B cell (primary cell): ENCODE data around the gene PHOSPHO1. TPM values are rescaled to one million over a fixed set of nuclear protein-coding genes. Genes with fewer than 3 reads are reported as not detected.

Source experiments
- ATAC-seq: fragments of 200-7000 bp; cut with Tn5 transposase; one replicate; pipeline ENCODE4 v1.10.0; 2021; ENCODE audit warnings: low read depth, mild to moderate bottlenecking, moderate number of reproducible peaks, moderate library complexity
- CTCF ChIA-PET: fragments of 350-600 bp; sonication (Branson Sonifier 250); formaldehyde crosslinking; loops from one replicate; lab custom pipeline; 2021; ENCODE audit warnings: antibody characterized with exemption, inconsistent platforms; lab: Charles Lee
- POLR2A ChIA-PET: fragments of 350-600 bp; sonication (Branson Sonifier 250); formaldehyde crosslinking; loops from one replicate; lab custom pipeline; 2021; ENCODE audit warnings: antibody characterized with exemption; lab: Charles Lee
- DNase-seq: peaks from one replicate; pipeline ENCODE4 v3.0.0; 2013
- H2AFZ ChIP-seq: 2 replicates; pipeline ENCODE4 v1.6.1; 2012; ENCODE audit warnings: mild to moderate bottlenecking, low read depth, low read length; ENCODE audit not compliant: insufficient read depth, poor library complexity, severe bottlenecking
- H3K27ac ChIP-seq, 2 donors: 1 replicate in 1 of 2; 2 replicates in 1 of 2; pipeline ENCODE4 v1.5.1; 2012 to 2013; ENCODE audit warnings: low read length in 2 of 2, mild to moderate bottlenecking in 2 of 2, moderate library complexity in 1 of 2
- H3K27me3 ChIP-seq, 4 experiments: fragments of 200-600 bp in 1 of 4; sonication (generic) in 1 of 4; replicated peaks in 1 of 4; 1 replicate in 2 of 4; 2 replicates in 2 of 4; pipeline versions ENCODE4 v1.6.1 to v1.7.0; 2013 to 2016; ENCODE audit warnings: low read length in 3 of 4, mild to moderate bottlenecking in 2 of 4, mixed read lengths in 1 of 4, moderate library complexity in 1 of 4; ENCODE audit not compliant: insufficient read depth in 4 of 4, control insufficient read depth in 3 of 4; ENCODE audit errors: control extremely low read depth in 1 of 4
- H3K36me3 ChIP-seq, 2 experiments: replicated peaks in 1 of 2; 1 replicate in 1 of 2; 2 replicates in 1 of 2; pipeline versions ENCODE4 v1.6.1 to v1.7.1; 2013; ENCODE audit warnings: low read length in 1 of 2; ENCODE audit not compliant: insufficient read depth in 2 of 2, control insufficient read depth in 1 of 2; ENCODE audit errors: control extremely low read depth in 1 of 2, extremely low read depth in 1 of 2
- H3K4me1 ChIP-seq, 2 donors: fragments of 200-600 bp in 1 of 2; sonication (generic) in 1 of 2; 1 replicate in 1 of 2; 2 replicates in 1 of 2; pipeline versions ENCODE4 v1.5.1 to v1.6.1; 2013 to 2017; ENCODE audit warnings: low read length in 2 of 2; ENCODE audit not compliant: control insufficient read depth in 2 of 2, insufficient read depth in 2 of 2
- H3K4me2 ChIP-seq: replicated peaks from 2 replicates; pipeline ENCODE3; 2012; ENCODE audit warnings: mild to moderate bottlenecking, low read depth, low read length; ENCODE audit not compliant: poor library complexity, severe bottlenecking
- H3K4me3 ChIP-seq, 5 experiments: fragments of 200-600 bp in 1 of 5; sonication (generic) in 1 of 5; 1 replicate in 3 of 5; 2 replicates in 2 of 5; pipeline versions ENCODE4 v1.5.1 to v1.7.0; 2011 to 2016; ENCODE audit warnings: low read length in 4 of 5, mild to moderate bottlenecking in 4 of 5, low read depth in 2 of 5, control low read depth in 1 of 5, moderate library complexity in 1 of 5; ENCODE audit not compliant: insufficient read depth in 1 of 5; ENCODE audit errors: control extremely low read depth in 1 of 5, extremely low read depth in 1 of 5
- H3K79me2 ChIP-seq: fragments of 200-600 bp; sonication (generic); one replicate; pipeline ENCODE4 v1.6.0; 2016; ENCODE audit warnings: low read length; ENCODE audit not compliant: control insufficient read depth, insufficient read depth
- H3K9ac ChIP-seq: fragments of 200-600 bp; sonication (generic); 2 replicates; pipeline ENCODE4 v1.6.1; 2017; ENCODE audit warnings: mild to moderate bottlenecking, low read length, moderate library complexity
- H3K9me3 ChIP-seq, 3 donors: one replicate each; pipeline versions ENCODE4 v1.6.1 to v1.7.1; 2013; ENCODE audit warnings: low read length in 2 of 3; ENCODE audit not compliant: control insufficient read depth in 2 of 3, insufficient read depth in 1 of 3; ENCODE audit errors: control extremely low read depth in 1 of 3
- H4K20me1 ChIP-seq: 2 replicates; pipeline ENCODE4 v1.6.0; 2012; ENCODE audit warnings: mild to moderate bottlenecking, low read length; ENCODE audit not compliant: insufficient read depth, control insufficient read depth, poor library complexity, severe bottlenecking
- H3K27ac Mint-ChIP-seq: one replicate; pipeline ENCODE4 v1.8.0; 2021; ENCODE audit warnings: mixed read lengths
- H3K27me3 Mint-ChIP-seq: one replicate; pipeline ENCODE4 v1.8.0; 2021; ENCODE audit warnings: mixed read lengths
- H3K4me1 Mint-ChIP-seq: one replicate; pipeline ENCODE4 v1.8.0; 2021; ENCODE audit warnings: mixed read lengths
- H3K4me3 Mint-ChIP-seq: one replicate; pipeline ENCODE4 v1.8.0; 2021; ENCODE audit warnings: mixed read lengths
- H3K9me3 Mint-ChIP-seq: one replicate; pipeline ENCODE4 v1.8.0; 2022; ENCODE audit warnings: mixed read lengths; ENCODE audit not compliant: insufficient read depth
- CTCF ChIP-seq: fragments of 200-600 bp; IDR thresholded peaks from one replicate; pipeline ENCODE4 v1.8.0; 2022; ENCODE audit warnings: antibody characterized with exemption, mild to moderate bottlenecking
- EZH2 ChIP-seq: IDR thresholded peaks from 2 replicates; pipeline ENCODE4 v1.6.1; 2012; ENCODE audit warnings: borderline replicate concordance, low read depth, mild to moderate bottlenecking, moderate library complexity, low read length; ENCODE audit not compliant: insufficient read depth, poor library complexity, severe bottlenecking
- WGBS: methylation state at CpG from one replicate; pipeline ENCODE4 v1.1.5; 2013; ENCODE audit warnings: missing lambda C conversion rate; ENCODE audit not compliant: insufficient coverage; 5-methylcytosine and 5-hydroxymethylcytosine counted together
- intact Hi-C: fragments of 100-400 bp; cut with micrococcal nuclease; formaldehyde crosslinking; loops from one replicate; pipeline ENCODE4 v1.10.0; 2022
- polyA plus RNA-seq: library from polyadenylated mRNA; depleted of rRNA; stranded (reverse); fragments of >200 nt; gene quantifications from 2 replicates; pipeline ENCODE4 v1.2.3, GENCODE V29; 2012
- total RNA-seq, 2 donors: library from RNA; stranded (reverse); fragments of 120-200 nt in 1 of 2; gene quantifications; 1 replicate in 1 of 2; 2 replicates in 1 of 2; pipeline versions ENCODE4 v1.2.3 to v1.2.4, GENCODE V29; 2013 to 2022

PHOSPHO1 gene
- total and polyA plus RNA-seq, 2 donors (not counting 1 experiment from before 2014, with no cell fraction given) = 0.15 TPM; not detected in 1

- Histone ChIP-seq H3K4me3 (peak overlapping the region; percentile 25 to 68 (median 52)), H3K9me3 (no peaks in the 10 kb centered on the region), H4K20me1 (no peaks in the 10 kb centered on the region), H3K4me2 (peak overlapping the region; percentile 89), H3K36me3 (no peaks in the 10 kb centered on the region), H3K27ac (peak overlapping the region in 1 of 2 donors; percentile 12), H3K27me3 (peaks cover 0 to 26% (median 4%) of the 10 kb centered on the region in 4 experiments), H3K4me1 (peaks cover 13 to 14% of the 10 kb centered on the region in 2 donors), H2AFZ (peak overlapping the region; percentile 85), H3K9ac (peak overlapping the region; percentile 78), H3K79me2 (no peaks in the 10 kb centered on the region)
- ChIA-PET CTCF (interaction anchor here (0.9 to 1.5 kb wide), 3 partner anchors 32 to 80 kb away, joined by 3 to 7 read pairs (median 3); no protein-coding TSS in a partner anchor), POLR2A (no interaction called here)
- Mint-ChIP-seq H3K4me3 (peak overlapping the region; percentile 83), H3K4me1 (peaks cover 12% of the 10 kb centered on the region), H3K9me3 (no peaks in the 10 kb centered on the region), H3K27ac (no peak overlapping the region), H3K27me3 (peaks cover 22% of the 10 kb centered on the region)
- no peak for ATAC-seq
- TF ChIP-seq CTCF (no peak), EZH2 (no peak)
- DNase-seq = no peak
- WGBS = 86% methylated on average over 5 of the region's 11 CpGs
- intact Hi-C loops = loop anchor here (5.0 kb wide), 1 partner anchor 34 kb away; no protein-coding TSS in a partner anchor
These were observed 30.3 kb upstream of the PHOSPHO1 start for GRCh38 chr17:49260817-49261291.
